ENCODE results near the gene PCGF3. TPM values are rescaled to one million over a fixed set of nuclear protein-coding genes. Genes with fewer than 3 reads are reported as not detected.

The PCGF3 gene
- total RNA-seq, 1 experiment from 2014 or later = 31.5 TPM

DNA sequence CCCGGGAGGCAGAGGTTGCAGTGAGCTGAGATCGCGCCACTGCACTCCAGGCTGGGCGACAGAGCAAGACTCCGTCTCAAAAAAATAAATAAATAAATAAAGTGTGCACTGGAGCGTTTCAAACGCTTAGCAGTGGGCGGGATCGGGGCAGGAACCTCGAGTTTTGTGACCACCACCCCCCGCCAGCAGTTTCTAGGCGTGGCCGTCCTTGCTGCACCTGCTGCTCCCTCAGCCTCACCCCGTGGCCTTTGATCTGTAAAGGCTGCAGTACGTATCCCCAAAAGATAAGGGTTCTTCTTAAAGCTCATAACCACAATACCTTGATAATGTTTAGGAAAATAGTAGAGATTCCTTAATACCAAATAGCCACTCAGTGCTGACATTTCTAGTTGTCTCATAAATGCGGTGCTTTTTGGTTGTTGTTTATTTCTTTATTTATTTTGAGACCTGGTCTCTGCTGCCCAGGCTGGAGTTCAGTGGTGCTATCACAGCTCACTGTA, 33.2 kb downstream of the PCGF3 start:
- BruUV-seq (replicated peaks) = no TSS peak
- Histone ChIP-seq H3K4me2 (ENCODE audit: low read length) (no peak overlapping the region), H3K9me3 (ENCODE audit: low read length) (no peaks in the 10 kb centered on the region), H3K9ac (ENCODE audit: low read length) (no peak overlapping the region), H3K9me2 (replicated peaks; ENCODE audit: low read length) (no peaks in the 10 kb centered on the region), H3K36me3 (ENCODE audit: low read depth, low read length) (peaks cover 4% of the 10 kb centered on the region; the same call in 1 of the 2 replicates), H3K27ac (ENCODE audit: low read length) (no peak overlapping the region), H3K27me3 (ENCODE audit: low read length) (no peaks in the 10 kb centered on the region), H3F3A (ENCODE audit: low read length, unreplicated experiment) (no peaks in the 10 kb centered on the region), H4K20me1 (ENCODE audit: low read length) (no peaks in the 10 kb centered on the region), H3K79me2 (ENCODE audit: low read length) (no peaks in the 10 kb centered on the region), H3K4me3 (ENCODE audit: low read length) (no peak overlapping the region), H3K4me1 (ENCODE audit: insufficient read depth, low read length) (no peaks in the 10 kb centered on the region), H2AFZ (ENCODE audit: low read length) (no peak overlapping the region)
- ATAC-seq (no peak), DNase-seq (no peak)
- TF ChIP-seq EZH2 (IDR thresholded peaks at IDR 0.05; ENCODE audit: low read length, unreplicated experiment) (no peak), EZH2phosphoT487 (IDR thresholded peaks at IDR 0.05; ENCODE audit: borderline replicate concordance, low read length) (no peak)
- ChIA-PET CTCF (no interaction called here), POLR2A (ENCODE audit: unreplicated experiment) (no interaction called here)
- intact Hi-C loops (cut with micrococcal nuclease) = no loop called here

DNA sequence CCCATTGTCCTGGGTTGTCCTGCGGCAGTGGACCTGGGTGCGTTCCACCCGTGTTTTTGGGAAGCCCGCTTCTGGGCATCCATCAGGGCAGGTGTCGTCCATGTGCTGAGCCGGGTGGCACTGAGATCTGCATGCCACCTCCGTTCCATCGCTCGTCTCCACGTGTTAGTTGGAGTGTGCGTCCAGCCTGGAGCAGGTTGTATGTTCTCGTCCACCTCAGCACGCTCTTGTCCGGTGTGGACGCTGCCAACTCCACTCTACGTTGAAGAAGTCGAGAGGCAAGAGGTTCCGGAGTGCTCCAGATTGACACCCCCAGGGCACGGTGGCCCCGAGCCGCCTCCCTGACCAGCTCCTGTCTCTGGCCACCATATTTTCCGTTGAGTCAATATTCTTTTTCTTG, 33.9 kb downstream of the PCGF3 start:
- H3K4me2 ChIP-seq (ENCODE audit: low read length) = no peak overlapping the region
- intact Hi-C loops (cut with micrococcal nuclease) = no loop called here
- H3K9me2 ChIP-seq (replicated peaks; ENCODE audit: low read length) = no peaks in the 10 kb centered on the region
- no peak overlapping the region for H3K27ac ChIP-seq (ENCODE audit: low read length)
- CTCF ChIA-PET = no interaction called here
- DNase-seq (no peak), ATAC-seq (no peak)
- H3K36me3 ChIP-seq (ENCODE audit: low read depth, low read length) = peaks cover 4% of the 10 kb centered on the region; the same call in 1 of the 2 replicates
- no peaks in the 10 kb centered on the region for H3K9me3 ChIP-seq (ENCODE audit: low read length)
- no peaks in the 10 kb centered on the region for H3K27me3 ChIP-seq (ENCODE audit: low read length)
- H2AFZ ChIP-seq (ENCODE audit: low read length) = no peak overlapping the region
- no peak overlapping the region for H3K9ac ChIP-seq (ENCODE audit: low read length)
- H3K4me1 ChIP-seq (ENCODE audit: insufficient read depth, low read length) = no peaks in the 10 kb centered on the region
- no peaks in the 10 kb centered on the region for H3K79me2 ChIP-seq (ENCODE audit: low read length)
- no peaks in the 10 kb centered on the region for H4K20me1 ChIP-seq (ENCODE audit: low read length)
- H3F3A ChIP-seq (ENCODE audit: low read length, unreplicated experiment) = no peaks in the 10 kb centered on the region
- TF ChIP-seq CTCF (conservative IDR thresholded peaks at IDR 0.05; ENCODE audit: low read depth, low read length) (no peak), EZH2 (IDR thresholded peaks at IDR 0.05; ENCODE audit: low read length, unreplicated experiment) (no peak), EZH2phosphoT487 (IDR thresholded peaks at IDR 0.05; ENCODE audit: borderline replicate concordance, low read length) (no peak)
- POLR2A ChIA-PET (ENCODE audit: unreplicated experiment) = no interaction called here
- BruUV-seq (replicated peaks) = no TSS peak
- no peak overlapping the region for H3K4me3 ChIP-seq (ENCODE audit: low read length)

DNA sequence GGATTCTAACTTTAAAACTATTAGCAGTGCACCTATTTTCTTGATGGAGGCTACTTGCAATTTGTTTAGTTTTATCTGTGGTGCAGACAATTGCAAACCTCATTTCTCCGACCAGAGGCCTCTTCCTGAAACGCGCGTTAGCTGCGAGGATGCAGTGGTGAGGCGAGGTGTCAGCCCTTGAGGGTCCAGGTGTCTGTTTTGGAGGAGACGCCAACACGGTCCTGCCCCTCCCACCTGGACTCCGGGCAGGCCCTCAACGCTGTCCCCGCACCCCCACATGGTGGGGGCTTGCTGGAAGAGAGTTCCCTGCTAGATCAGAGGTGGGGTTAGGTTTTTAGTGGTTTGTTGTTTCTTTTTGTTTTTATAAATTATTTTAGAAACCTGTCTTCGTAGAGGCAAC, 34.4 kb downstream of the PCGF3 start:
- BruUV-seq (replicated peaks) = no TSS peak
- ChIA-PET CTCF (no interaction called here), POLR2A (ENCODE audit: unreplicated experiment) (no interaction called here)
- Histone ChIP-seq H3K9ac (ENCODE audit: low read length) (no peak overlapping the region), H3K79me2 (ENCODE audit: low read length) (no peaks in the 10 kb centered on the region), H3K4me1 (ENCODE audit: insufficient read depth, low read length) (no peaks in the 10 kb centered on the region), H3F3A (ENCODE audit: low read length, unreplicated experiment) (no peaks in the 10 kb centered on the region), H3K4me3 (ENCODE audit: low read length) (no peak overlapping the region), H3K27ac (ENCODE audit: low read length) (no peak overlapping the region), H3K9me3 (ENCODE audit: low read length) (no peaks in the 10 kb centered on the region), H3K36me3 (ENCODE audit: low read depth, low read length) (no peaks in the 10 kb centered on the region; the same call in 1 of the 2 replicates), H2AFZ (ENCODE audit: low read length) (no peak overlapping the region), H4K20me1 (ENCODE audit: low read length) (no peaks in the 10 kb centered on the region), H3K27me3 (ENCODE audit: low read length) (no peaks in the 10 kb centered on the region), H3K4me2 (ENCODE audit: low read length) (no peak overlapping the region), H3K9me2 (replicated peaks; ENCODE audit: low read length) (no peaks in the 10 kb centered on the region)
- no peak for TF ChIP-seq EZH2phosphoT487 (IDR thresholded peaks at IDR 0.05; ENCODE audit: borderline replicate concordance, low read length)
- no peak for TF ChIP-seq CTCF (conservative IDR thresholded peaks at IDR 0.05; ENCODE audit: low read depth, low read length)
- no peak for ATAC-seq
- no peak for DNase-seq
- intact Hi-C loops (cut with micrococcal nuclease) = no loop called here
